ENCODE measurements around the gene TRIM28.
"Not testable (repeated sequence)": the region's sequence is repeated elsewhere in the genome, so short reads cannot be mapped to it uniquely, and the experiment has no call there.

Gene TRIM28

GRCh38 chr19:58519355-58520256, 24.3 kb upstream of the TRIM28 start, which contains the start of gene ZBTB45:
Gene ZBTB45, minus strand, starts transcription at chr19:58519810. Its CDS starts 2,137 bp downstream, at chr19:58517673.
- peak; percentile 88 for DNase-seq

- no peak for DNase-seq
Measured at GRCh38 chr19:58520257-58520599, 23.6 kb upstream of the TRIM28 start.

GRCh38 chr19:58521651-58522050, 22.2 kb upstream of the TRIM28 start:
- DNase-seq: no peak

- DNase-seq: no peak
Measured at GRCh38 chr19:58522709-58523108, 21.2 kb upstream of the TRIM28 start.

GRCh38 chr19:58529405-58529804, 14.5 kb upstream of the TRIM28 start:
- DNase-seq: no peak

GRCh38 chr19:58531034-58531840, 12.6 kb upstream of the TRIM28 start:
- no peak for DNase-seq

- no peak for DNase-seq
Measured at GRCh38 chr19:58535857-58536256, 8.0 kb upstream of the TRIM28 start.

- DNase-seq: no peak
Measured at GRCh38 chr19:58536852-58537798, 6.7 kb upstream of the TRIM28 start.

GRCh38 chr19:58538257-58539168, 5.4 kb upstream of the TRIM28 start:
- DNase-seq: no peak

GRCh38 chr19:58539169-58539559, 4.7 kb upstream of the TRIM28 start:
- DNase-seq: not testable (repeated sequence)

- not testable (repeated sequence) for DNase-seq
Measured at GRCh38 chr19:58542641-58543372, 1.1 kb upstream of the TRIM28 start.

- no peak for DNase-seq
Measured at GRCh38 chr19:58544591-58545285, 874 bp downstream of the TRIM28 start.

- no peak for DNase-seq
Measured at GRCh38 chr19:58545286-58546018, 1.6 kb downstream of the TRIM28 start.

- DNase-seq: no peak
Measured at GRCh38 chr19:58546019-58546530, 2.2 kb downstream of the TRIM28 start.

- no peak for DNase-seq
Measured at GRCh38 chr19:58547323-58548312, 3.8 kb downstream of the TRIM28 start.

GRCh38 chr19:58548859-58549663, 5.2 kb downstream of the TRIM28 start:
- DNase-seq: no peak

All from central memory CD4-positive, alpha-beta T cell (primary cell).